IMR-90 (cell line): Measurements from ENCODE around the gene LGALS4. TPM values are rescaled to one million over a fixed set of nuclear protein-coding genes. Genes with fewer than 3 reads are reported as not detected.

ENCODE experiments used
- BHLHE40 ChIP-seq: fragments of 150-350 bp; IDR thresholded peaks from 2 replicates; pipeline ENCODE4 v1.6.1; 2016; ENCODE audit warnings: mild to moderate bottlenecking, low read depth, low read length
- MXI1 ChIP-seq: IDR thresholded peaks from 2 replicates; pipeline ENCODE4 v1.6.1; 2012; ENCODE audit warnings: low read depth, mild to moderate bottlenecking, low read length, moderate library complexity, borderline replicate concordance
- NFE2L2 ChIP-seq: fragments of 150-350 bp; IDR thresholded peaks from 2 replicates; pipeline ENCODE4 v1.6.1; 2016; ENCODE audit warnings: low read depth, mild to moderate bottlenecking, low read length
- RAD21 ChIP-seq: IDR thresholded peaks from 2 replicates; pipeline ENCODE4 v1.6.1; 2012; ENCODE audit warnings: low read length, improper control_type of control experiment
- RCOR1 ChIP-seq: IDR thresholded peaks from 2 replicates; pipeline ENCODE4 v1.6.1; 2012; ENCODE audit warnings: mild to moderate bottlenecking, low read length, improper control_type of control experiment; ENCODE audit not compliant: insufficient replicate concordance
- SMC3 ChIP-seq: fragments of 150-350 bp; IDR thresholded peaks from 2 replicates; pipeline ENCODE4 v1.6.1; 2016; ENCODE audit warnings: low read depth, mild to moderate bottlenecking, antibody characterized with exemption, low read length, moderate library complexity
- polyA plus RNA-seq, 3 experiments: library from polyadenylated mRNA; depleted of rRNA; stranded (reverse); fragments of >200 nt; gene quantifications; 2 replicates each; pipeline ENCODE4 v1.2.3, GENCODE V29; 2012; ENCODE audit warnings: low replicate concordance in 1 of 3
- total RNA-seq: library from RNA; depleted of rRNA; stranded (reverse); fragments of >200 nt; gene quantifications from 2 replicates; pipeline ENCODE4 v1.2.3, GENCODE V29; 2012

The LGALS4 gene
- total and polyA plus RNA-seq, 2 of the 4 experiments (the other 2 are of a cell fraction): 0.29 TPM; not detected in 1

DNA sequence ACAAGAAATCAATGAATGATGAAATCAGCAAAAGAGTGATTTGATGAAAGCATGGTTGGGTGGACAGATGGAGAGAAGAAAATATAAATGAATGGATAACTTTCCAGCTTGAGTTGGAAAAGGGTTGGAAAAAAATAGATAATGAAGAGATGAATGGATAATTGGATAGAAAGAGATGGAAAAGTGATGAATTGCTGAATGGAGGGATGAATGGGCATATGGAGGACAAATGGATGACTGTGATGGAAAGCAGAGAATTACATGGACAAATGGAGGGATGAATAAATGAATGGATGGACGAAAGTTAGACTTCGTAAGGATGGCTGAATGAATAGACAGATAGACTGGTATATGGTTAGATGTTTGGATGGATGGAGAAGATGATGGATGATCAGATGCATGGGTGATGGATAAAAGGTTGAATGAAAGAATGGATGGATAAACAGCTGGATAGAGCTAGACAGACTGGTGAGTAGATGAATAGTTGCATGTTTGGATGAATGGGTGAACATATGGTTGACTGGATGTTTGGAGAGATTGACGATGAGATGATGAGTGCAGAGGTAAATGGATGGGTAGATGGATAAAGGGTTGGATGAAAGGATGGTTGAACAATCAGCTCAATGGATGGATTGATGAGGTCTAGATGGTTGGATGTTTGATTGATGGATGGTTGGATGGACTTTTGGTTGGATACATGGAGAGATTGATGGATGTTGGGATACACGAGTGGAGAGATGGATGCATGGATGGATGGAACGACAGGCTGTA lies 12.0 kb downstream of the LGALS4 start (continued):
- TF ChIP-seq NFE2L2 (no peak), SMC3 (no peak), MXI1 (no peak), RCOR1 (no peak), BHLHE40 (no peak), RAD21 (no peak)
